MM.1S (cell line): Measurements from ENCODE around the gene FARS2.

ENCODE experiments used
- DNase-seq: peaks from one replicate; pipeline ENCODE4 v3.0.0-alpha.2; 2015
- H2AFZ ChIP-seq: fragments of 300-600 bp; sonication (generic); 2 replicates; pipeline ENCODE4 v1.6.0; 2016; ENCODE audit warnings: antibody characterized with exemption, low read length
- H3F3A ChIP-seq: fragments of 300-600 bp; sonication (generic); 2 replicates; pipeline ENCODE4 v1.6.1; 2016; ENCODE audit warnings: mild to moderate bottlenecking, antibody characterized with exemption, low read length, moderate library complexity, mixed read lengths; ENCODE audit not compliant: insufficient read depth
- H3K27ac ChIP-seq: fragments of 300-600 bp; sonication (generic); 2 replicates; pipeline ENCODE4 v1.5.1; 2016; ENCODE audit warnings: mild to moderate bottlenecking, low read length
- H3K27me3 ChIP-seq: fragments of 300-600 bp; sonication (generic); replicated peaks from 2 replicates; pipeline ENCODE4 v1.6.0; 2016; ENCODE audit warnings: low read length; ENCODE audit not compliant: insufficient read depth
- H3K36me3 ChIP-seq: fragments of 300-600 bp; sonication (generic); replicated peaks from 2 replicates; pipeline ENCODE4 v1.6.1; 2016; ENCODE audit warnings: mild to moderate bottlenecking, low read length, mixed read lengths; ENCODE audit not compliant: insufficient read depth
- H3K4me1 ChIP-seq: fragments of 300-600 bp; sonication (generic); 2 replicates; pipeline ENCODE4 v1.6.1; 2016; ENCODE audit warnings: low read length, mixed read lengths
- H3K4me2 ChIP-seq: fragments of 300-600 bp; sonication (generic); 2 replicates; pipeline ENCODE4 v1.6.0; 2016; ENCODE audit warnings: low read depth, low read length
- H3K4me3 ChIP-seq: fragments of 300-600 bp; sonication (generic); 2 replicates; pipeline ENCODE4 v1.5.1; 2016; ENCODE audit warnings: low read length, mixed read lengths
- H3K79me2 ChIP-seq: fragments of 300-600 bp; sonication (generic); 2 replicates; pipeline ENCODE4 v1.6.1; 2016; ENCODE audit warnings: mixed run types, low read length, mixed read lengths
- H3K9ac ChIP-seq: fragments of 300-600 bp; sonication (generic); 2 replicates; pipeline ENCODE4 v1.6.1; 2016; ENCODE audit warnings: low read length, mixed read lengths
- H3K9me2 ChIP-seq: fragments of 300-600 bp; sonication (generic); replicated peaks from 2 replicates; pipeline ENCODE4 v1.6.1; 2016; ENCODE audit warnings: mild to moderate bottlenecking, low read length, mixed read lengths; ENCODE audit not compliant: insufficient read depth
- H3K9me3 ChIP-seq: fragments of 300-600 bp; sonication (generic); replicated peaks from 2 replicates; pipeline ENCODE4 v1.6.1; 2016; ENCODE audit warnings: mild to moderate bottlenecking, low read length, mixed read lengths; ENCODE audit not compliant: insufficient read depth
- H4K20me1 ChIP-seq: fragments of 300-600 bp; sonication (generic); 2 replicates; pipeline ENCODE4 v1.6.1; 2016; ENCODE audit warnings: mild to moderate bottlenecking, low read length, moderate library complexity, mixed read lengths; ENCODE audit not compliant: insufficient read depth
- EZH2 ChIP-seq: fragments of 300-600 bp; sonication (generic); optimal IDR thresholded peaks from 2 replicates; pipeline ENCODE3; 2017; ENCODE audit warnings: low read depth, mild to moderate bottlenecking, antibody characterized with exemption, low read length, mixed read lengths
- EZH2phosphoT487 ChIP-seq: fragments of 300-600 bp; sonication (generic); IDR thresholded peaks from 2 replicates; pipeline ENCODE4 v1.6.1; 2018; ENCODE audit warnings: antibody characterized with exemption, low read length
- TF ChIP-seq, protein P1 (sequence below): fragments of 300-600 bp; sonication (generic); IDR thresholded peaks from 2 replicates; pipeline ENCODE4 v1.5.1; 2016; ENCODE audit warnings: antibody characterized with exemption, low read length, mixed read lengths

Gene FARS2

DNA sequence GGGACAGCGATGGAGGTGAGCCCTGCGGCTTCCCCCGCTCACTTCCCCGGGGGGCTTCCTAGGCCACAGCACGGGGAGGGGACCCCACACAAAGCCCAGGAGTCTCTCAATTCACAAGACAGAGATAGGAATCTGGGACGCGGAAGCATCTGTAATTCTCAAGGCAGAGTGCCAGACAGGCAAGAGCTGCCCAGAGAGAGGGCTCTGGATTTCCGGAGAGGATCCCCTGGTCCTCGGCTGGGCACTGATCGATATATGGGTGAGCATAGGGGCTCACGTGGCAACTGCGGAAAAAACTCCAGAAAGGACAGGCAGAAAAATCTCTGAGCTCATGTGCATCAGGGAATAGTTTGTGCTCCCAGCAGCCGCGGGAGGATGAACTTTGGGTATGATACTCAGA, 449.2 kb downstream of the FARS2 start:
- Histone ChIP-seq H2AFZ (no peak overlapping the region), H3K27me3 (no peaks in the 10 kb centered on the region), H3K36me3 (no peaks in the 10 kb centered on the region), H3F3A (no peaks in the 10 kb centered on the region), H3K9me3 (no peaks in the 10 kb centered on the region), H3K27ac (no peak overlapping the region), H3K4me2 (no peak overlapping the region), H3K4me1 (no peaks in the 10 kb centered on the region), H3K9ac (no peak overlapping the region), H3K79me2 (no peaks in the 10 kb centered on the region), H3K4me3 (no peak overlapping the region), H4K20me1 (no peaks in the 10 kb centered on the region), H3K9me2 (no peaks in the 10 kb centered on the region)
- TF ChIP-seq EZH2 (no peak), EZH2phosphoT487 (no peak)
- TF ChIP-seq, protein P1, sequence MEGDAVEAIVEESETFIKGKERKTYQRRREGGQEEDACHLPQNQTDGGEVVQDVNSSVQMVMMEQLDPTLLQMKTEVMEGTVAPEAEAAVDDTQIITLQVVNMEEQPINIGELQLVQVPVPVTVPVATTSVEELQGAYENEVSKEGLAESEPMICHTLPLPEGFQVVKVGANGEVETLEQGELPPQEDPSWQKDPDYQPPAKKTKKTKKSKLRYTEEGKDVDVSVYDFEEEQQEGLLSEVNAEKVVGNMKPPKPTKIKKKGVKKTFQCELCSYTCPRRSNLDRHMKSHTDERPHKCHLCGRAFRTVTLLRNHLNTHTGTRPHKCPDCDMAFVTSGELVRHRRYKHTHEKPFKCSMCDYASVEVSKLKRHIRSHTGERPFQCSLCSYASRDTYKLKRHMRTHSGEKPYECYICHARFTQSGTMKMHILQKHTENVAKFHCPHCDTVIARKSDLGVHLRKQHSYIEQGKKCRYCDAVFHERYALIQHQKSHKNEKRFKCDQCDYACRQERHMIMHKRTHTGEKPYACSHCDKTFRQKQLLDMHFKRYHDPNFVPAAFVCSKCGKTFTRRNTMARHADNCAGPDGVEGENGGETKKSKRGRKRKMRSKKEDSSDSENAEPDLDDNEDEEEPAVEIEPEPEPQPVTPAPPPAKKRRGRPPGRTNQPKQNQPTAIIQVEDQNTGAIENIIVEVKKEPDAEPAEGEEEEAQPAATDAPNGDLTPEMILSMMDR: no peak
- no peak for DNase-seq

DNA sequence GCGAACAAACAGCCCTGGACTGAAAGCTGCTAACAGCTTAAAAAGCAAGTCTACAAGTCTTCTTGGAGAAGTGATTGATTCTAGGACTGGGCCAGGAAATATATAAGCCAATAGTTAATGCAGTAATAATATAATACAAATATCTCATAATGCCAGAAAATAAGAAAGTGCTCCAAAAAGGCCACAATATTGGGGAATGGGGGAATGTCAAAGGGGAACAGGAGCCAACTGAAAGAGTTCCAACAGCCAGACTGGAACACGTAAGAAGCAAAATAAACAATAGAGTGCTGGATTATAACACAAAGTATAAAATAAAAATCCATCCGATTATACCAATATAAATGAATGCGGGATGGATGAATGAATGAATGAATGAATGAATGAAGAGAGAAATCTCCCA, 449.6 kb downstream of the FARS2 start:
- DNase-seq: no peak
- H3K4me3 ChIP-seq: no peak overlapping the region
- no peak overlapping the region for H3K9ac ChIP-seq
- no peaks in the 10 kb centered on the region for H4K20me1 ChIP-seq
- no peak overlapping the region for H2AFZ ChIP-seq
- H3K27ac ChIP-seq: no peak overlapping the region
- no peak overlapping the region for H3K4me2 ChIP-seq
- H3K4me1 ChIP-seq: no peaks in the 10 kb centered on the region
- no peaks in the 10 kb centered on the region for H3F3A ChIP-seq
- H3K9me2 ChIP-seq: no peaks in the 10 kb centered on the region
- no peaks in the 10 kb centered on the region for H3K9me3 ChIP-seq
- TF ChIP-seq, protein P1: no peak
- TF ChIP-seq EZH2phosphoT487 (no peak), EZH2 (no peak)
- no peaks in the 10 kb centered on the region for H3K79me2 ChIP-seq
- no peaks in the 10 kb centered on the region for H3K36me3 ChIP-seq
- no peaks in the 10 kb centered on the region for H3K27me3 ChIP-seq

DNA sequence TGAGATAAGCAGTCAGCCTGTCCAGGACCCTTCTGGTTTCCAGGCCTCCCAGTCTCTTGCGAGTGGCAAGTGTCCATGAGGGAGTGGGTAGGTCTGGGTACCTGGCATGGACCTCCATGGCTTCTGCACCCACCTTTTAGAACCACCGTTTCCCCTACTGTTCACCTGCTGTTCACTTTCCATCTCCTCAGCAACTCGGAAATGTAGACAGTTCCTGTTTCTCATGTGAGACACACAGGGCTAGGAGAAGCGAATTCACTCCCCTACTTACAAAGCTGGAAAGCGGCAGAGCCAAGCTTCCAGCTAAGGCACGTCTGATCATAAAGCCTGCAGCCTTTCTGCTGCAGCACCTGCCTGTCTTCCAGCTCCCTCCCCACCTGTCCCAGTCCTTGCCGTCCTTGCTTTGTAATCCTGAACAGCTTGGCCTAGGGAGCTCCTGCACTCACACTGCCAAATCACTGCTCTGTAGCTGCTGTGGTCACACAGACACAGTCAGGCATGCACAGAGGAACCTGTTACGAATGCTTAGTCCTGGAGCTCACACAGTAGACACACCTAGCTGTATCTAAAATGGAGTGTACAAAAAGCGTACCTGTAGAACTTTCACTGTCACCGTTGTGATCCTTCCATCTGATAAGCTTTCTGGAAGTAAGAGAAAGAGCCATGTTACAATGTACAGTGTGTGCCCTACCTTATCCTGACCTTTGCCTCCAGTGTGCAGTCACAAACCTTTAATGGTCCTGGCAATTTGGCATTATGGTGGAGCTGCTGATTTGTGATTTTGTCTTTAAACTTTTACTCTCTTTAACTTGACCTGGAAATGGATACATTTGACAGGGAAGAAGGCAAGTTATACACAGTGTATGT, 451.3 kb downstream of the FARS2 start:
- Histone ChIP-seq H2AFZ (no peak overlapping the region), H3K36me3 (no peaks in the 10 kb centered on the region), H3K9me3 (no peaks in the 10 kb centered on the region), H3F3A (no peaks in the 10 kb centered on the region), H3K4me2 (no peak overlapping the region), H3K4me3 (no peak overlapping the region), H3K4me1 (no peaks in the 10 kb centered on the region), H3K27ac (no peak overlapping the region), H3K9ac (no peak overlapping the region), H4K20me1 (no peaks in the 10 kb centered on the region), H3K79me2 (no peaks in the 10 kb centered on the region), H3K9me2 (no peaks in the 10 kb centered on the region), H3K27me3 (no peaks in the 10 kb centered on the region)
- no peak for TF ChIP-seq EZH2
- no peak for TF ChIP-seq EZH2phosphoT487
- TF ChIP-seq, protein P1: no peak
- no peak for DNase-seq
